Cardiac fibroblast (primary cell): Measurements from ENCODE around the gene DUSP12.
A peak's percentile ranks its signal among the peaks of the same experiment; 100 is the strongest.

Experiments
- DNase-seq, 2 donors: peaks; one replicate each; pipeline versions ENCODE4 v3.0.0 to v3.0.0-alpha.2; 2010; ENCODE audit warnings: low read depth in 2 of 2
- H3K4me3 ChIP-seq, 2 donors: replicated peaks in 1 of 2; 1 replicate in 1 of 2; 2 replicates in 1 of 2; pipeline ENCODE4 v1.5.1; 2011; ENCODE audit warnings: low read depth in 2 of 2, low read length in 2 of 2, mild to moderate bottlenecking in 2 of 2, moderate library complexity in 1 of 2
- TF ChIP-seq, protein P1 (sequence below): IDR thresholded peaks from one replicate; pipeline ENCODE4 v1.5.1; 2011; ENCODE audit warnings: low read depth, mild to moderate bottlenecking, low read length, inconsistent platforms

Gene DUSP12

DNA sequence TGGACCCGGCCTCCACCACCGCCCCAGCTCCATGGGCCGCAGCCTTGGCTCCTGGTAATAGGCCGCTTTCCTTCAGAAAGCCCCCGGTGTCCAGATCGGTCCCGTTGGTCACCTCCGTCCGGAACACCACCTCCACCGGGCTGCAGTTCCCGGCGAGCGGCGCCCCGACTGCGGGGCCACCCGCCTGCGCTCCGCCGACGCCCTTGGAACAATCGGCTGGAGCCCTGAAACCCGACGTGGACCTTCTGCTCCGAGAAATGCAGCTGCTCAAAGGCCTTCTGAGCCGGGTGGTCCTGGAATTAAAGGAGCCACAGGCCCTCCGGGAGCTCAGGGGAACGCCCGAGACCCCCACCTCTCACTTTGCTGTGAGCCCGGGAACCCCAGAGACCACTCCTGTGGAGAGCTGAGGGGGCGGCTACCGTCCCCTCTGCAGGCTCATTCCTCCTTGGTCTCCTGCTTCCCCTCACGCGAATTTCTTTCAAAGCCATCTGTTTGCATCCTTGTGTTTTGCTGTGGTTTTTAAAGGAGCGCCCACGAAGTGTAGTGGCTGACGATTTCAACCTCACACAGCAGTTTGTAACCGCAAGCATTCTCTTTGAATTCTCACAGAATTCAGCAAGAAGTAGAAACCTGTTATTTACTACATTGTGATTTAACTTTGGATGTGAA is 22.2 kb upstream of the DUSP12 start:
- TF ChIP-seq, protein P1, sequence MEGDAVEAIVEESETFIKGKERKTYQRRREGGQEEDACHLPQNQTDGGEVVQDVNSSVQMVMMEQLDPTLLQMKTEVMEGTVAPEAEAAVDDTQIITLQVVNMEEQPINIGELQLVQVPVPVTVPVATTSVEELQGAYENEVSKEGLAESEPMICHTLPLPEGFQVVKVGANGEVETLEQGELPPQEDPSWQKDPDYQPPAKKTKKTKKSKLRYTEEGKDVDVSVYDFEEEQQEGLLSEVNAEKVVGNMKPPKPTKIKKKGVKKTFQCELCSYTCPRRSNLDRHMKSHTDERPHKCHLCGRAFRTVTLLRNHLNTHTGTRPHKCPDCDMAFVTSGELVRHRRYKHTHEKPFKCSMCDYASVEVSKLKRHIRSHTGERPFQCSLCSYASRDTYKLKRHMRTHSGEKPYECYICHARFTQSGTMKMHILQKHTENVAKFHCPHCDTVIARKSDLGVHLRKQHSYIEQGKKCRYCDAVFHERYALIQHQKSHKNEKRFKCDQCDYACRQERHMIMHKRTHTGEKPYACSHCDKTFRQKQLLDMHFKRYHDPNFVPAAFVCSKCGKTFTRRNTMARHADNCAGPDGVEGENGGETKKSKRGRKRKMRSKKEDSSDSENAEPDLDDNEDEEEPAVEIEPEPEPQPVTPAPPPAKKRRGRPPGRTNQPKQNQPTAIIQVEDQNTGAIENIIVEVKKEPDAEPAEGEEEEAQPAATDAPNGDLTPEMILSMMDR = no peak
- DNase-seq = peak; percentile 63 to 67
- H3K4me3 ChIP-seq = peak overlapping the region; percentile 67 to 73

DNA sequence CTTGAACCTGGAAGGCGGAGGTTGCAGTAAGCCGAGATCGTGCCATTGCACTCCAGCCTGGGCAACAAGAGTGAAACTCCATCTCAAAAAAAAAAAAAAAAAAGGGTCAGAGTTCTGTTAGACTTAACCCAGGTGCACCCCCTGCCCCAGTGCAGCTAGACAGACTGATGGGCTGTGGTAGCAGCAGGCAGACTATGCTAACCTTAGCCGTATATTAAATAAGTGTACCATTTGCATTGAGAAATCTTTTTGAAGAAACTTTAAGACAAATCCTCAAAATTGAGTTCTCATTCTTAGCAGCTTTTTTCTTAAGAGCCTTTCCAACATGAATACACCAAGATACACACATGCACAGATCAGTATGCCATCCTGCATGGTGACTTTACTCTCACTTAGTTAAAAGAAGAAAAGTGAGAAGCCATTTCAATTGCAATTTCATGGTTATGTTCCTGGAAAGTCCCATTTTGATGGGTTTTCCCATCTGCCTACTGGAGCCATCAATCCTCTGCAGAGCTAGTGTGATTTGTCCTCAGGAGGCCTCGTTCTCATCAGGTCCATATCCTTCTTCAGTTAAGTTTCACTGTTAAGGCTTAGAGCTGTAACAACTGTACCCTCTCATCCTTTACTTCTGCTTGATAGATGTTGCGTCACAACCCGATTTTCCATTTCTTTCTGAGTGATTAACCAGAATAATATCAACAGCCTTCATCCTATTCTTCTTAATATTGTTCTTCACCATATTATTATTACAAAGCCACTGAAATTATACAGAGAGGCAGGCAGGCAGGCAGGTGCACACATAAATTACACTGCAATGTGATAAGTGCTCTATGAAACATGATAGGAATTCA is 21.0 kb upstream of the DUSP12 start:
- no peak overlapping the region for H3K4me3 ChIP-seq
- TF ChIP-seq, protein P1 = no peak
- no peak for DNase-seq

- TF ChIP-seq, protein P1 = no peak
- peak; percentile 40 to 82 for DNase-seq
- no peak overlapping the region for H3K4me3 ChIP-seq
These were observed 19.5 kb upstream of the DUSP12 start for GRCh38 chr1:161730050-161730564.

- TF ChIP-seq, protein P1 = no peak
- DNase-seq = no peak
- H3K4me3 ChIP-seq = no peak overlapping the region
These were observed 18.3 kb upstream of the DUSP12 start for GRCh38 chr1:161731241-161731640.

GRCh38 chr1:161731981-161732718 is 17.4 kb upstream of the DUSP12 start:
- no peak overlapping the region for H3K4me3 ChIP-seq
- TF ChIP-seq, protein P1 = no peak
- no peak for DNase-seq

GRCh38 chr1:161733526-161733925 is 16.1 kb upstream of the DUSP12 start:
- H3K4me3 ChIP-seq = no peak overlapping the region
- TF ChIP-seq, protein P1 = no peak

More at GRCh38 chr1:161733526-161733925, 16.1 kb upstream of the DUSP12 start:
- peak; percentile 88 to 93 for DNase-seq
